ENCODE results near the gene ECT2.

GRCh38 chr3:172859041-172859440 is 108.5 kb downstream of the ECT2 start:
- no peak for TF ChIP-seq CTCF (conservative IDR thresholded peaks at IDR 0.05)
- no peak for TF ChIP-seq EZH2 (IDR thresholded peaks at IDR 0.05; ENCODE audit: low read depth)
